ENCODE results near the gene GLA. TPM values are rescaled to one million over a fixed set of nuclear protein-coding genes. Genes with fewer than 3 reads are reported as not detected.

Gene GLA
- total RNA-seq, 1 experiment from 2014 or later, result 51.7 TPM

GRCh38 chrX:101390664-101391525, 16.8 kb downstream of the GLA start, which contains the start of gene RPL36A:
TSS of gene RPL36A (plus strand) at chrX:101391011. CDS start at chrX:101391044, 33 bp downstream.
- Histone ChIP-seq H3K27me3 (replicated peaks) (no peaks in the 10 kb centered on the region), H3K4me1 (replicated peaks) (peaks cover 8% of the 10 kb centered on the region), H3K36me3 (peaks cover 33% of the 10 kb centered on the region), H3K4me3 (peak within 1 kb of the TSS; percentile 48), H3K27ac (peak within 1 kb of the TSS; percentile 40), H3K9me3 (replicated peaks) (no peaks in the 10 kb centered on the region)
- peak; percentile 79 to 87 for DNase-seq (ENCODE audit: low read depth in 1 of 2, low spot score in 2 of 2)

GRCh38 chrX:101388604-101389003, 19.1 kb downstream of the GLA start:
- H3K4me3 ChIP-seq, result no peak overlapping the region
- no peaks in the 10 kb centered on the region for H3K9me3 ChIP-seq (replicated peaks)
- DNase-seq (ENCODE audit: low read depth in 1 of 2, low spot score in 2 of 2), result no peak
- peaks cover 20% of the 10 kb centered on the region for H3K36me3 ChIP-seq
- no peak overlapping the region for H3K27ac ChIP-seq
- H3K4me1 ChIP-seq (replicated peaks), result peaks cover 8% of the 10 kb centered on the region
- no peaks in the 10 kb centered on the region for H3K27me3 ChIP-seq (replicated peaks)

GRCh38 chrX:101386542-101386885, 21.2 kb downstream of the GLA start:
- no peaks in the 10 kb centered on the region for H3K27me3 ChIP-seq (replicated peaks)
- no peaks in the 10 kb centered on the region for H3K9me3 ChIP-seq (replicated peaks)
- no peak overlapping the region for H3K4me3 ChIP-seq
- H3K27ac ChIP-seq, result no peak overlapping the region
- no peak for DNase-seq (ENCODE audit: low read depth in 1 of 2, low spot score in 2 of 2)
- no peaks in the 10 kb centered on the region for H3K4me1 ChIP-seq (replicated peaks)
- H3K36me3 ChIP-seq, result peaks cover under 1% of the 10 kb centered on the region; the same call in 1 of the 2 replicates

- no peaks in the 10 kb centered on the region for H3K4me1 ChIP-seq (replicated peaks)
- H3K27me3 ChIP-seq (replicated peaks), result no peaks in the 10 kb centered on the region
- no peaks in the 10 kb centered on the region for H3K9me3 ChIP-seq (replicated peaks)
- H3K27ac ChIP-seq, result no peak within 1 kb of the TSS
- DNase-seq (ENCODE audit: low read depth in 1 of 2, low spot score in 2 of 2), result no peak
- H3K4me3 ChIP-seq, result no peak within 1 kb of the TSS
- H3K36me3 ChIP-seq, result no peaks in the 10 kb centered on the region
Observed at GRCh38 chrX:101385795-101386541, 21.8 kb downstream of the GLA start, which contains the start of gene BTK. TSS of gene BTK (minus strand) at chrX:101386191. CDS start at chrX:101375284, 10,907 bp downstream.

- Histone ChIP-seq H3K36me3 (no peaks in the 10 kb centered on the region), H3K9me3 (replicated peaks) (no peaks in the 10 kb centered on the region)
- no peak for DNase-seq (ENCODE audit: low read depth in 1 of 2, low spot score in 2 of 2)
Observed at GRCh38 chrX:101385026-101385684, 22.6 kb downstream of the GLA start.

GRCh38 chrX:101383679-101384205, 24.0 kb downstream of the GLA start:
- H3K9me3 ChIP-seq (replicated peaks), result no peaks in the 10 kb centered on the region
- H3K36me3 ChIP-seq, result no peaks in the 10 kb centered on the region
- no peaks in the 10 kb centered on the region for H3K27me3 ChIP-seq (replicated peaks)
- no peaks in the 10 kb centered on the region for H3K4me1 ChIP-seq (replicated peaks)
- no peak overlapping the region for H3K27ac ChIP-seq
- no peak overlapping the region for H3K4me3 ChIP-seq
- no peak for DNase-seq (ENCODE audit: low read depth in 1 of 2, low spot score in 2 of 2)

More at GRCh38 chrX:101385026-101385684, 22.6 kb downstream of the GLA start:
- H3K4me1 ChIP-seq (replicated peaks), result no peaks in the 10 kb centered on the region
- no peak overlapping the region for H3K27ac ChIP-seq
- H3K4me3 ChIP-seq, result no peak overlapping the region
- no peaks in the 10 kb centered on the region for H3K27me3 ChIP-seq (replicated peaks)

GRCh38 chrX:101377547-101377946, 30.2 kb downstream of the GLA start:
- no peak overlapping the region for H3K4me3 ChIP-seq
- DNase-seq (ENCODE audit: low read depth in 1 of 2, low spot score in 2 of 2), result no peak
- H3K4me1 ChIP-seq (replicated peaks), result no peaks in the 10 kb centered on the region
- H3K9me3 ChIP-seq (replicated peaks), result no peaks in the 10 kb centered on the region
- H3K27ac ChIP-seq, result no peak overlapping the region
- no peaks in the 10 kb centered on the region for H3K36me3 ChIP-seq
- no peaks in the 10 kb centered on the region for H3K27me3 ChIP-seq (replicated peaks)

GRCh38 chrX:101370888-101371504, 36.7 kb downstream of the GLA start:
- H3K4me1 ChIP-seq (replicated peaks), result no peaks in the 10 kb centered on the region
- no peaks in the 10 kb centered on the region for H3K9me3 ChIP-seq (replicated peaks)
- no peak for DNase-seq (ENCODE audit: low read depth in 1 of 2, low spot score in 2 of 2)
- no peaks in the 10 kb centered on the region for H3K27me3 ChIP-seq (replicated peaks)
- no peak overlapping the region for H3K27ac ChIP-seq
- no peak overlapping the region for H3K4me3 ChIP-seq
- no peaks in the 10 kb centered on the region for H3K36me3 ChIP-seq

GRCh38 chrX:101369687-101370086, 38.0 kb downstream of the GLA start:
- H3K36me3 ChIP-seq, result no peaks in the 10 kb centered on the region
- H3K27me3 ChIP-seq (replicated peaks), result no peaks in the 10 kb centered on the region
- no peak overlapping the region for H3K27ac ChIP-seq
- H3K9me3 ChIP-seq (replicated peaks), result no peaks in the 10 kb centered on the region
- no peaks in the 10 kb centered on the region for H3K4me1 ChIP-seq (replicated peaks)
- no peak overlapping the region for H3K4me3 ChIP-seq
- DNase-seq (ENCODE audit: low read depth in 1 of 2, low spot score in 2 of 2), result no peak

GRCh38 chrX:101368800-101369199, 38.9 kb downstream of the GLA start:
- H3K36me3 ChIP-seq, result no peaks in the 10 kb centered on the region
- H3K4me1 ChIP-seq (replicated peaks), result no peaks in the 10 kb centered on the region
- no peak overlapping the region for H3K27ac ChIP-seq
- no peak for DNase-seq (ENCODE audit: low read depth in 1 of 2, low spot score in 2 of 2)
- H3K4me3 ChIP-seq, result no peak overlapping the region
- no peaks in the 10 kb centered on the region for H3K9me3 ChIP-seq (replicated peaks)
- no peaks in the 10 kb centered on the region for H3K27me3 ChIP-seq (replicated peaks)

GRCh38 chrX:101365301-101365795, 42.4 kb downstream of the GLA start:
- Histone ChIP-seq H3K27ac (no peak overlapping the region), H3K36me3 (no peaks in the 10 kb centered on the region), H3K4me1 (replicated peaks) (no peaks in the 10 kb centered on the region), H3K9me3 (replicated peaks) (no peaks in the 10 kb centered on the region), H3K4me3 (no peak overlapping the region), H3K27me3 (replicated peaks) (no peaks in the 10 kb centered on the region)
- no peak for DNase-seq (ENCODE audit: low read depth in 1 of 2, low spot score in 2 of 2)

- no peaks in the 10 kb centered on the region for H3K4me1 ChIP-seq (replicated peaks)
- H3K36me3 ChIP-seq, result no peaks in the 10 kb centered on the region
- no peak overlapping the region for H3K4me3 ChIP-seq
- H3K27me3 ChIP-seq (replicated peaks), result no peaks in the 10 kb centered on the region
- H3K27ac ChIP-seq, result no peak overlapping the region
- no peak for DNase-seq (ENCODE audit: low read depth in 1 of 2, low spot score in 2 of 2)
- no peaks in the 10 kb centered on the region for H3K9me3 ChIP-seq (replicated peaks)
Observed at GRCh38 chrX:101362757-101363156, 45.0 kb downstream of the GLA start.

- Histone ChIP-seq H3K27me3 (replicated peaks) (no peaks in the 10 kb centered on the region), H3K27ac (no peak overlapping the region), H3K9me3 (replicated peaks) (no peaks in the 10 kb centered on the region), H3K4me3 (no peak overlapping the region), H3K4me1 (replicated peaks) (no peaks in the 10 kb centered on the region), H3K36me3 (no peaks in the 10 kb centered on the region)
- no peak for DNase-seq (ENCODE audit: low read depth in 1 of 2, low spot score in 2 of 2)
Observed at GRCh38 chrX:101362116-101362515, 45.6 kb downstream of the GLA start.
